Mesodermal cell (in vitro differentiated cells): Measurements from ENCODE around the gene PKD1.

ENCODE experiments used
- H3K27ac ChIP-seq: 2 replicates; pipeline ENCODE4 v1.7.0; 2013; ENCODE audit warnings: mild to moderate bottlenecking, low read depth, low read length, moderate library complexity; ENCODE audit not compliant: severe bottlenecking
- H3K36me3 ChIP-seq: 2 replicates; pipeline ENCODE4 v1.7.1; 2013; ENCODE audit warnings: mild to moderate bottlenecking, low read length, moderate library complexity; ENCODE audit not compliant: control insufficient read depth, insufficient read depth
- H3K4me1 ChIP-seq: one replicate; pipeline ENCODE4 v1.7.1; 2013; ENCODE audit warnings: mild to moderate bottlenecking, low read length; ENCODE audit not compliant: insufficient read depth, control insufficient read depth, poor library complexity, severe bottlenecking
- H3K4me3 ChIP-seq: 2 replicates; pipeline ENCODE4 v1.7.0; 2013; ENCODE audit warnings: low read length, control low read depth, mild to moderate bottlenecking; ENCODE audit not compliant: insufficient read depth, poor library complexity, severe bottlenecking; ENCODE audit errors: extremely low read depth
- H3K9me3 ChIP-seq: 2 replicates; pipeline ENCODE4 v1.7.1; 2013; ENCODE audit warnings: mild to moderate bottlenecking, low read length, moderate library complexity; ENCODE audit not compliant: control insufficient read depth
- WGBS, 2 experiments: methylation state at CpG; one replicate each; pipeline ENCODE4 v1.1.5; 2013; ENCODE audit warnings: missing lambda C conversion rate in 2 of 2; ENCODE audit not compliant: insufficient coverage in 2 of 2; 5-methylcytosine and 5-hydroxymethylcytosine counted together

The PKD1 gene

DNA sequence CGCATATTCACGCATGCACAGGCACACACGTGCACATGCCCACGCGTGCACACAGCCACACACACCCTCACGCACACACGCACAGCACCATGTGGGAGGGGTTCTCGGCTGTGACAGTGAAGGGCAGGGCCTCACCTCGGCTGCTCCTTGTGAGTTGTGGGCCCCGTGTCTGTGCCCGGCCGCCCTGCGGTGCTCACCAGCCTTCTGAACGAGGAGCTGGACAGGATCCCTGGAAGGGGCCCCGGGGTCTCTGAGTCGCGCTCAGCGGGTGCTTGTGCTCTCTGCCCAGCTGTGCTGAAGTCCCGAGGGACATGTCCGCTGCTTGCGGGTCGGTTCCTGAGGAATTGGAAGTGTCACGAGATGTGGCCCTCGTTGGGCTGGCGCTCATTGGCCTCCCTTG, 71.8 kb downstream of the PKD1 start:
- no peak overlapping the region for H3K27ac ChIP-seq
- no peaks in the 10 kb centered on the region for H3K9me3 ChIP-seq
- no peaks in the 10 kb centered on the region for H3K4me1 ChIP-seq
- H3K36me3 ChIP-seq, result peaks cover 72% of the 10 kb centered on the region
- 95 to 97% methylated on average over 25 of the region's 25 CpGs for WGBS, 2 experiments
- H3K4me3 ChIP-seq, result no peak overlapping the region

DNA sequence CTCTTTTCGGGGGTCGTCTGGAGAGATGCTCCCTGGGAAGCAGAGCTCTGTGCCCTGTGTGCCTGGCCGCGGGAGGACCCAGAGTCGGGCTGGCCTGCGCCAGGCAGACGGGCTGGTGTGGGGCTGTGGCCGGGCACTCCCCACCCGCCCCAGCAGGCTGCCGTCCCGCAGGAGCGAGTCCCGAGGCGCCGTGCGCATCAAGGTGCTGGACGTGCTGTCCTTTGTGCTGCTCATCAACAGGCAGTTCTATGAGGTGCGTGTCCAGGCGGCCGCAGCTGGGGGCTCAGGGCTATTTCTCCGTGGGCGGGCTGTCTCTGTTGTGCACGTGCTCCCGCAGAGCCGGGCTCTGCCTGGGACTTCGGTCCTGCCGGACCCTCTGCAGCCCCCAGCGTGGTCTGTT, 72.9 kb downstream of the PKD1 start:
- 95 to 98% methylated on average over 28 of the region's 28 CpGs for WGBS, 2 experiments
- H3K4me1 ChIP-seq, result no peaks in the 10 kb centered on the region

DNA sequence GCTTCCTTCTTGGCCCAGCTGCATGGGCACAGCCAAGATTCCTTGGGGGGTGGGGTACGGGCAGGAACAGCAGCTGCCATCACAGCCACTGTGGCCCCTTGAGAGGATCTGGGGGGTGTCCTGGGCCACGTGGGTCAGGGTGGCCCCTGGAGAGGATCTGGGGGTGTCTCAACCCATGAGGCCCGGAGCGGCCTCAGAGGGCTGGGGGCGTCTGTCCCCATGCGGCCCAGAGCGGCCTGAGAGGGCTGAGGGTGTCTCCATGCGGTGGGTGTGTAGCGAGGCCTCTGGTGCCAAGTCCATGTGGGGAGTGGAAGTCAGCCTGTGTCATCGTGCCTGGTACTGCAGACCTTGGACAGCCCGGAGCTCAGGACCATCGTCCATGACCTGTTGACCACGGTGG, 74.2 kb downstream of the PKD1 start:
- Histone ChIP-seq H3K27ac (no peak overlapping the region), H3K36me3 (peaks cover 66% of the 10 kb centered on the region), H3K4me1 (no peaks in the 10 kb centered on the region), H3K9me3 (no peaks in the 10 kb centered on the region), H3K4me3 (no peak overlapping the region)
- WGBS, 2 experiments, result 98 to 99% methylated on average over 12 to 13 of the region's 13 CpGs

More for the DNA sequence above, 72.9 kb downstream of the PKD1 start:
- H3K27ac ChIP-seq, result no peak overlapping the region
- peaks cover 69% of the 10 kb centered on the region for H3K36me3 ChIP-seq
- no peaks in the 10 kb centered on the region for H3K9me3 ChIP-seq
- H3K4me3 ChIP-seq, result no peak overlapping the region

DNA sequence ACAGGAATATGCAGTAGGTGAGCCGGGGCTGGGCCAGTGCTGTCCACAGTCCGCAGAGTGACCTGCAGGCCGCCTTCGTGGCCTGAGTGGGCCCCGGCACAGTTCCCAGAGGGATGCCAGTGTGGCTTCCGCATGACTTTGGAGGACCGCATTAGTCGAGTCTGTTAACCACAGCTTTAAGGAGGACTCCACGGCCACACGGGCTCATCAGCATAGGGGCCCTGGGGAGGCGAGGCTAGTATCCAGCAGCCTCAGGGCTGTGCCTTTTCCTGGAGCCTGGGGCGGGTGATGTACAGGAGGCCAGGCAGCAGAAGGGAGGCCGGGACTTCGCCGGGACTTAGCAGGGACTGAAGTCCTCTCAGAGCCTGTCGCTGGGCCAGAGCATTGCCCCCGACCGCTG, 74.7 kb downstream of the PKD1 start:
- WGBS, 2 experiments, result 93 to 95% methylated on average over 17 to 18 of the region's 18 CpGs
- Histone ChIP-seq H3K4me3 (no peak overlapping the region), H3K27ac (no peak overlapping the region), H3K36me3 (peaks cover 63% of the 10 kb centered on the region), H3K9me3 (no peaks in the 10 kb centered on the region), H3K4me1 (no peaks in the 10 kb centered on the region)

DNA sequence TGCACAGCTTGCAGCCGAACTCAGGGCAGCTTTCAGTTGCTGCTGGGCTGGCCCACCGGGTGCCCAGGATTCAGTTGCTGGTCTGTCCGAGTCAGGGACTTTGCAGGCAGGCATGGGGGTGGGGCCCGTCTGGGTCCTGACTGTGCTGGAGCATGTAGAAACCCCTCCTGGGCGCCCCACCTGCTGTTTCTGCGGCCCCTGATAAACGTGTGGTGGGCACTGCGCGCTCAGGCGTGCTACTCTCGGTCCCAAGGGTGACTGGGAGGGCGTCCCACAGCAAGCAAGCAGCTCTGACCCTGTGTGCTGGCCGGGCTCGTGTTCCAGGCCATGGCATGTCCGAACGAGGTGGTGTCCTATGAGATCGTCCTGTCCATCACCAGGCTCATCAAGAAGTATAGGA, 75.4 kb downstream of the PKD1 start:
- Histone ChIP-seq H3K9me3 (no peaks in the 10 kb centered on the region), H3K27ac (no peak overlapping the region), H3K4me1 (no peaks in the 10 kb centered on the region), H3K4me3 (no peak overlapping the region), H3K36me3 (peaks cover 60% of the 10 kb centered on the region)
- WGBS, 2 experiments, result 95% methylated on average over 15 to 17 of the region's 17 CpGs

DNA sequence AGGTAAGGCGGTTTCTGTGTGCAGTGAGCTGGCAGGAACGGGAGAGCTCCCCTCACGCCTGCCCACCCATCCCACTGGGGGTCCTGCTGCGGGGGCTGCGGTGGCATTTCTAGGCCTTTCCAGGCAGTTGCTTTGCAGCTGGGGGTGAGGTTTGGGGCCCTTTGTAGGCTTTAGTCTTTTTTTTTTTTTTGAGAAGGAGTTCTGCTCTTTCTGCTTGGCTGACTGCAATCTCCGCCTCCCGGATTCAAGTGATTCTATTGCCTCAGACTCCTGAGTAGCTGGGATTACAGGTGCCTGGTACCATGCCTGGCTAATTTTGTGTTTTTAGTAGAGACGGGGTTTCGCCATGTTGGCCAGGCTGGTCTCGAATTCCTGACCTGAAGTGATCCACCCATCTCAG, 76.8 kb downstream of the PKD1 start:
- H3K4me1 ChIP-seq, result no peaks in the 10 kb centered on the region
- H3K27ac ChIP-seq, result no peak overlapping the region
- H3K4me3 ChIP-seq, result no peak overlapping the region
- WGBS, 2 experiments, result 97 to 98% methylated on average over 5 to 7 of the region's 10 CpGs
- H3K9me3 ChIP-seq, result no peaks in the 10 kb centered on the region
- H3K36me3 ChIP-seq, result peaks cover 61% of the 10 kb centered on the region

DNA sequence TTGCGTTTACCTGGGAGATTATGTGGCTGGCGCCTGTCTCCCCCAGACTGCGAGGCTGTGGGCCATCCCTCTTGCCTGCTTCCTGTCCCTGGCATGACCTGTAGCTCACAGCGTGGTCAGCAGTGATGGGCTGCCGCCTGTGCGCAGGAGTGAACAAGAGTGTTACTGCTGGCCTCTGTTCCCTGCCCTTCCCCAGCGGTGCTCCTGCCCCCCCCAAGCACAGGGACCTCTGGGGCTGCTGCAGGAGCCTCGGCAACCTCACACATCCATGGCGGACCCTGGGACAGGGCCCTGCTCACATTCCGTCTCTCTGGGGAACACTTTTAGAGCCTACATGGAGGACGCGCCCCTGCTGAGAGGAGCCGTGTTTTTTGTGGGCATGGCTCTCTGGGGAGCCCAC, 77.3 kb downstream of the PKD1 start:
- no peak overlapping the region for H3K27ac ChIP-seq
- WGBS, 2 experiments, result 92 to 94% methylated on average over 13 of the region's 13 CpGs

DNA sequence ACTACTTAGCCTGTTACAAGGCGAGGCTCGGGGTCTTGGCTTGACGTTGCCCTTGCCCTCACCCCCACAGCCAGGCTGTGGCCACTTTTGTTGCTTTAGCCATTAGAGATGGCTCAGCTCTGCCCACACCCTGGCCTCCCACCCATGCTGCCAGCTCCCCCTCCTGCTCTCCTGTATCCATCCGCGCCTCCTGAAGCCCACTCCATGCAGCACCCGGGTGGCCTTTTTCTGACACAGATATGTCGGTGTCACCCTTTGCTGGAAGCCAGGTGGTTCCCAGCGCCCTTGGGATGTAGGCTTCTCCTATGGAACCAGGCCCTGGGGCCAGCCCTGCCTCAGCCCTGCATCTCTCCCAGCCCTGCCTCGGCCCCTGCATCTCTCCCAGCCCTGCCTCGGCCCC, 78.3 kb downstream of the PKD1 start:
- no peaks in the 10 kb centered on the region for H3K4me1 ChIP-seq
- H3K9me3 ChIP-seq, result no peaks in the 10 kb centered on the region
- WGBS, 2 experiments, result 92 to 97% methylated on average over 6 to 7 of the region's 10 CpGs
- peaks cover 61% of the 10 kb centered on the region for H3K36me3 ChIP-seq
- no peak overlapping the region for H3K27ac ChIP-seq
- no peak overlapping the region for H3K4me3 ChIP-seq

More for the DNA sequence above, 77.3 kb downstream of the PKD1 start:
- H3K36me3 ChIP-seq, result peaks cover 61% of the 10 kb centered on the region
- H3K4me1 ChIP-seq, result no peaks in the 10 kb centered on the region
- no peaks in the 10 kb centered on the region for H3K9me3 ChIP-seq
- H3K4me3 ChIP-seq, result no peak overlapping the region

DNA sequence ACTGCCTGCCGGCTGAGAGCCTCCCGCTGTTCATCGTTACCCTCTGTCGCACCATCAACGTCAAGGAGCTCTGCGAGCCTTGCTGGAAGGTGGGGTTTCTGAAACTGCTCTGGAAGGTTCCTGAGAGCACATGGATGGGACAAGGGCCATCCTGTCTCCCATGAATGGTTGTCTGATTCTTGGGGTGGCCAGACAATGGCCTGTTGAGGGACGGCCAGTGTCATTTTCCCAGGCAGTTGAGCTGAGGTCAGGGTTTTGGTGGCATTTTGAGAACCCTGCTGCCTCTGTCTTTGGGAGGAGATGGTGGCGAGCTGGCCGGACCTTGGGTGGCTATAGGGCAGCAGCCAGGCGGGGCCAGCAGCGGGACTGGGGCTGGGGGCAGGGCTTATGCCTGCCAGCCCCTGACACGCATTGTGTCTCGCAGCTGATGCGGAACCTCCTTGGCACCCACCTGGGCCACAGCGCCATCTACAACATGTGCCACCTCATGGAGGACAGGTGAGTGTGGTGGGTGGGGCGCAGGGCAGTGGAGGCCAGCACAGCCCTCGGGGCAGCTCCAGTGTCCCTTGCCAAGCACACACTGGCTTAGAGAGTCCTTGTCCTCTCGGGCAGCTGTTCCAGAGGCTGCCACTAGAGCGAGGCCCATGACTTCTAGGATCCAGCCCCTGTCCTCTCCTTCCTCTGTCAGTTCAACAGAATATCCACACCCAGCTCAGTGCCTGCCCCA, 78.9 kb downstream of the PKD1 start:
- 89 to 93% methylated on average over 16 to 18 of the region's 19 CpGs for WGBS, 2 experiments
- no peaks in the 10 kb centered on the region for H3K9me3 ChIP-seq
- peaks cover 66% of the 10 kb centered on the region for H3K36me3 ChIP-seq
- no peaks in the 10 kb centered on the region for H3K4me1 ChIP-seq
- H3K4me3 ChIP-seq, result no peak overlapping the region
- H3K27ac ChIP-seq, result no peak overlapping the region

DNA sequence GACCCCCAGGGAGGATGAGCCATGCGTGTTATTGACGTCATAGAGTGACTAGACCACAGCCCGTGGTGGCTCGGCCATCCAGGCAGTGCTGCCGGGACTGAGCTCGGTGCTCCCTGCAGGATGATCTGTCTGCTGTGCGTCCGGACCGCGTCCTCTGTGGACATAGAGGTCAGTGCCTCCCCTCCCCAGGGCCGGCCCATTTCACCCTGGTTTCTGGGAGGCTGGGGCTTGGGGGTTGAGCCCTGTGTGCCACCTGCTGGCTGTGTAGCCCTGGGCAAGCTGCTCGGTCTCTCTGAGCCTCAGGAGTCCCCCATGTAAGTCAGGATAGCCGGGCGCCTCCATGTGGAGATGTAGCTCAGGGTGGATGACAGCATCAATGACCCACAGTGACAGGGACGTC, 79.6 kb downstream of the PKD1 start:
- 91 to 92% methylated on average over 13 to 15 of the region's 15 CpGs for WGBS, 2 experiments
- Histone ChIP-seq H3K4me3 (no peak overlapping the region), H3K36me3 (peaks cover 71% of the 10 kb centered on the region), H3K4me1 (no peaks in the 10 kb centered on the region), H3K9me3 (no peaks in the 10 kb centered on the region), H3K27ac (no peak overlapping the region)

DNA sequence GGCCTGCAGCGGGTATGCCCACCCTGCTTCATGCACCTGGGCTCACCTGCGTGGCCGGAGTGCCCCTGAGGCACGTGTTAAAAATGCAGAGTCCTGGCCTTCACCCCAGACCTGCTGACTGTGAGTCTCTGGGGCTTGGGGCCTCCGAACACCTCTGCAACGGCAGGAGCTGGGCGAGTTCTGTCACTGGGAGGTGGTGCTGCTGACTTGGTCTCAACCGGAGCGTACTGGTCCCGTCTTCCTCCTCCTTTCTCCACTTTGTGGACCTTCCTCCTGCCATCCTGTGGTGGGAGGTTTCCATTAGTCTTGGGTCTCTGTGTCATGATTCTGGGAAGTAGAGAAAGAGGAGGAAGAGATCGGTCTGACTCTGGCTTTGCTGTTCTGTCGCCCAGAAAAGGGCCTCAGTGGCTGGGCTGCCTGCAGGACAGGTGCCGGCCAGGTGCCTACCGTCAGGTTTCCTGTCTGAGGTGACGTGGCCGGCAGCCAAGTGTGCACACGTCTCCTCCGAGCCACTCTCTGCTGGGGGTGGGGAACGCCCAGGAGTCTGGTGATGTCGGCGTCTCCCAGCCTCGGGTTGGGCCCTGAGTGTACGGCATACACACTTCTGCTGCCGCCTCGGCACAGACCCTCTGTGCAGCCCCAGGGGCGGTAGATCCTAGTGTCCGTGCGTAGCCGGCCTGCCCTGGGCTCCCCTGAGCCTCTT, 81.0 kb downstream of the PKD1 start:
- Histone ChIP-seq H3K4me1 (peaks cover 3% of the 10 kb centered on the region), H3K4me3 (no peak overlapping the region), H3K27ac (no peak overlapping the region), H3K9me3 (no peaks in the 10 kb centered on the region), H3K36me3 (peaks cover 69% of the 10 kb centered on the region)
- 94 to 99% methylated on average over 21 to 26 of the region's 29 CpGs for WGBS, 2 experiments
